Endothelial cell of umbilical vein (primary cell): ENCODE measurements around the gene SMOC2. TPM values are rescaled to one million over a fixed set of nuclear protein-coding genes. Genes with fewer than 3 reads are reported as not detected.

Experiments
- BruUV-seq: library from RNA; stranded (reverse); fragments of 400-500 nt; replicated peaks from 2 replicates; lab custom pipeline; 2021; lab: Mats Ljungman, UMichigan
- CTCF ChIA-PET: fragments of 300-600, 350-600 bp; sonication (Branson Sonifier 250); formaldehyde crosslinking; loops from one replicate; lab custom pipeline; 2021; ENCODE audit warnings: antibody characterized with exemption, inconsistent platforms; lab: Charles Lee
- POLR2A ChIA-PET: fragments of 300-600, 350-600 bp; sonication (Branson Sonifier 250); formaldehyde crosslinking; loops from one replicate; lab custom pipeline; 2021; ENCODE audit warnings: antibody characterized with exemption, inconsistent platforms; lab: Charles Lee
- DNase-seq: peaks from one replicate; pipeline ENCODE4 v3.0.0-alpha.2; 2011; ENCODE audit warnings: low read depth, low spot score
- FAIRE-seq: peaks from 2 replicates; lab custom pipeline; 2011; peaks lifted over from hg19 to GRCh38; lab: Jason Lieb, UNC
- H2AFZ ChIP-seq: 2 replicates; pipeline ENCODE4 v1.6.0; 2012; ENCODE audit warnings: low read depth, low read length, control low read depth, inconsistent platforms
- H3K27ac ChIP-seq: 2 replicates; pipeline ENCODE4 v1.5.1; 2011; ENCODE audit warnings: low read depth, mild to moderate bottlenecking, control low read depth, low read length, moderate library complexity; ENCODE audit not compliant: insufficient read depth
- H3K27me3 ChIP-seq, 2 experiments: 2 replicates each; pipeline versions ENCODE4 v1.6.0 to v1.6.1; 2011; ENCODE audit warnings: low read length in 2 of 2, mixed read lengths in 1 of 2; ENCODE audit not compliant: control insufficient read depth in 2 of 2, insufficient read depth in 2 of 2
- H3K36me3 ChIP-seq, 2 experiments: 2 replicates in 1 of 2; 3 replicates in 1 of 2; pipeline ENCODE4 v1.5.1; 2011; ENCODE audit warnings: low read length in 2 of 2, mild to moderate bottlenecking in 1 of 2, moderate library complexity in 1 of 2; ENCODE audit not compliant: control insufficient read depth in 2 of 2, insufficient read depth in 2 of 2; ENCODE audit errors: extremely low read depth in 1 of 2
- H3K4me1 ChIP-seq: 3 replicates; pipeline ENCODE4 v1.5.1; 2011; ENCODE audit warnings: mild to moderate bottlenecking, low read length; ENCODE audit not compliant: control insufficient read depth, insufficient read depth; ENCODE audit errors: extremely low read depth
- H3K4me2 ChIP-seq: 2 replicates; pipeline ENCODE4 v1.6.1; 2011; ENCODE audit warnings: low read length, control low read depth, mixed read lengths; ENCODE audit not compliant: insufficient read depth
- H3K4me3 ChIP-seq, 3 experiments: fragments of 200-600 bp in 1 of 3; sonication (generic), shearing (Covaris generic) in 1 of 3; replicated peaks in 1 of 3; 2 replicates each; pipeline ENCODE4 v1.5.1; 2011 to 2016; ENCODE audit warnings: control low read depth in 3 of 3, low read length in 3 of 3, mild to moderate bottlenecking in 2 of 3, inconsistent platforms in 1 of 3, low read depth in 1 of 3, moderate library complexity in 1 of 3; ENCODE audit not compliant: insufficient read depth in 1 of 3
- H3K79me2 ChIP-seq: 2 replicates; pipeline ENCODE4 v1.6.0; 2012; ENCODE audit warnings: low read length, inconsistent platforms; ENCODE audit not compliant: control insufficient read depth, insufficient read depth
- H3K9ac ChIP-seq: replicated peaks from 2 replicates; pipeline ENCODE3; 2011; ENCODE audit warnings: low read length, control low read depth; ENCODE audit not compliant: insufficient read depth; ENCODE audit errors: extremely low read depth
- H3K9me1 ChIP-seq: replicated peaks from 3 replicates; pipeline ENCODE4 v1.6.0; 2011; ENCODE audit warnings: mild to moderate bottlenecking, low read length; ENCODE audit not compliant: control insufficient read depth, insufficient read depth; ENCODE audit errors: extremely low read depth
- H3K9me3 ChIP-seq: replicated peaks from 2 replicates; pipeline ENCODE4 v1.5.1; 2012; ENCODE audit warnings: low read length, inconsistent platforms; ENCODE audit not compliant: control insufficient read depth, insufficient read depth
- H4K20me1 ChIP-seq: replicated peaks from 2 replicates; pipeline ENCODE3; 2011; ENCODE audit warnings: mild to moderate bottlenecking, low read length; ENCODE audit not compliant: control insufficient read depth, insufficient read depth; ENCODE audit errors: extremely low read depth
- CTCF ChIP-seq, 2 donors: IDR thresholded peaks; 1 replicate in 1 of 2; 2 replicates in 1 of 2; pipeline ENCODE4 v1.5.1; 2011; ENCODE audit warnings: low read length in 2 of 2, mild to moderate bottlenecking in 2 of 2, moderate library complexity in 2 of 2, control low read depth in 1 of 2, inconsistent platforms in 1 of 2, low read depth in 1 of 2; ENCODE audit not compliant: insufficient read depth in 1 of 2; ENCODE audit errors: extremely low read depth in 1 of 2
- EZH2 ChIP-seq: IDR thresholded peaks from 2 replicates; pipeline ENCODE4 v1.6.1; 2012; ENCODE audit warnings: borderline replicate concordance, low read depth, mild to moderate bottlenecking, moderate library complexity, low read length, inconsistent platforms; ENCODE audit not compliant: severe bottlenecking
- FOS ChIP-seq: IDR thresholded peaks from 2 replicates; pipeline ENCODE4 v1.6.1; 2011; ENCODE audit warnings: mild to moderate bottlenecking, low read length, moderate library complexity, borderline replicate concordance; ENCODE audit not compliant: insufficient read depth
- GATA2 ChIP-seq: IDR thresholded peaks from 2 replicates; pipeline ENCODE4 v1.7.0; 2011; ENCODE audit warnings: low read depth, mild to moderate bottlenecking, moderate library complexity, mixed read lengths, low read length; ENCODE audit not compliant: insufficient read length, insufficient read depth
- JUN ChIP-seq: IDR thresholded peaks from 2 replicates; pipeline ENCODE4 v1.6.1; 2011; ENCODE audit warnings: borderline replicate concordance, low read depth; ENCODE audit not compliant: insufficient read length, insufficient read depth
- MAX ChIP-seq: IDR thresholded peaks from 2 replicates; pipeline ENCODE4 v1.6.1; 2011; ENCODE audit not compliant: insufficient read depth, insufficient read length
- MYC ChIP-seq: IDR thresholded peaks from one replicate; pipeline ENCODE4 v1.6.1; 2011; ENCODE audit warnings: mild to moderate bottlenecking, low read depth, low read length
- POLR2A ChIP-seq: IDR thresholded peaks from 2 replicates; pipeline ENCODE4 v1.6.1; 2012; ENCODE audit warnings: low read depth, mild to moderate bottlenecking, control low read depth, low read length
- POLR2AphosphoS5 ChIP-seq: IDR thresholded peaks from 2 replicates; pipeline ENCODE4 v1.6.1; 2012; ENCODE audit warnings: low read depth, mild to moderate bottlenecking, control low read depth, low read length, moderate library complexity; ENCODE audit not compliant: insufficient read depth
- dilution Hi-C: fragments of 300-500 bp; cut with MboI; formaldehyde crosslinking; loops from one replicate; pipeline ENCODE4 v1.15.0; 2019; ENCODE audit warnings: low sequenced_read_pairs; ENCODE audit not compliant: extremely low pct_ligation_motif_present
- intact Hi-C: fragments of 100-400 bp; cut with micrococcal nuclease; formaldehyde crosslinking; loops from one replicate; pipeline ENCODE4 v1.10.0; 2022
- polyA plus RNA-seq, 4 experiments: library from polyadenylated mRNA; depleted of rRNA in 3 of 4; stranded (reverse) in 3 of 4; unstranded in 1 of 4; fragments of >200 nt; gene quantifications; 2 replicates each; pipeline versions ENCODE4 v1.2.1 to v1.2.3, GENCODE V29; 2011 to 2012; ENCODE audit warnings: missing spikeins in 1 of 4
- total RNA-seq: library from RNA; stranded (reverse); gene quantifications from 2 replicates; pipeline ENCODE4 v1.2.3, GENCODE V29; 2021

Gene SMOC2
- total and polyA plus RNA-seq, 2 donors (not counting 3 experiments of a cell fraction or from before 2014, with no cell fraction given), result not detected

GRCh38 chr6:168641446-168641845 is 200.5 kb downstream of the SMOC2 start:
- FAIRE-seq (no peak), DNase-seq (no peak)
- Histone ChIP-seq H3K36me3 (no peaks in the 10 kb centered on the region), H3K4me1 (no peaks in the 10 kb centered on the region), H3K79me2 (no peaks in the 10 kb centered on the region), H3K4me2 (no peak overlapping the region), H2AFZ (no peak overlapping the region), H3K9me3 (peaks cover 14% of the 10 kb centered on the region), H3K9me1 (no peaks in the 10 kb centered on the region), H3K4me3 (no peak overlapping the region), H3K9ac (no peak overlapping the region), H3K27me3 (no peaks in the 10 kb centered on the region), H4K20me1 (no peaks in the 10 kb centered on the region), H3K27ac (no peak overlapping the region)
- intact Hi-C loops (no loop called here), dilution Hi-C loops (no loop called here)
- POLR2A ChIA-PET, result no interaction called here
- CTCF ChIA-PET, result no interaction called here
- TF ChIP-seq POLR2A (no peak), POLR2AphosphoS5 (no peak)
- BruUV-seq, result no TSS peak

- ChIA-PET CTCF (no interaction called here), POLR2A (no interaction called here)
- Histone ChIP-seq H3K27ac (no peak overlapping the region), H3K9me3 (peaks cover 14% of the 10 kb centered on the region), H3K9me1 (no peaks in the 10 kb centered on the region), H3K4me3 (no peak overlapping the region), H3K36me3 (no peaks in the 10 kb centered on the region), H3K4me2 (no peak overlapping the region), H3K4me1 (no peaks in the 10 kb centered on the region), H4K20me1 (no peaks in the 10 kb centered on the region), H3K9ac (no peak overlapping the region), H2AFZ (no peak overlapping the region), H3K27me3 (no peaks in the 10 kb centered on the region), H3K79me2 (no peaks in the 10 kb centered on the region)
- FAIRE-seq, result no peak
- DNase-seq, result no peak
- BruUV-seq, result no TSS peak
- TF ChIP-seq MYC, result no peak
- no peak for TF ChIP-seq JUN
- TF ChIP-seq CTCF (IDR thresholded peaks at IDR 0.05; ENCODE audit: extremely low read depth in 1 of 2, insufficient read depth in 1 of 2, low read depth in 1 of 2, low read length in 2 of 2), result no peak
- TF ChIP-seq EZH2, result no peak
- no peak for TF ChIP-seq POLR2AphosphoS5
- TF ChIP-seq GATA2, result no peak
- TF ChIP-seq MAX, result no peak
- TF ChIP-seq POLR2A, result no peak
- no peak for TF ChIP-seq FOS
- dilution Hi-C loops, result no loop called here
- intact Hi-C loops, result no loop called here
Measured at GRCh38 chr6:168643401-168643800, 202.4 kb downstream of the SMOC2 start.
